Cardiac fibroblast (primary cell): ENCODE results near the gene ELANE.

Experiments used
- DNase-seq, 2 donors: peaks; one replicate each; pipeline versions ENCODE4 v3.0.0 to v3.0.0-alpha.2; 2010; ENCODE audit warnings: low read depth in 2 of 2
- H3K4me3 ChIP-seq, 2 donors: replicated peaks in 1 of 2; 1 replicate in 1 of 2; 2 replicates in 1 of 2; pipeline ENCODE4 v1.5.1; 2011; ENCODE audit warnings: low read depth in 2 of 2, low read length in 2 of 2, mild to moderate bottlenecking in 2 of 2, moderate library complexity in 1 of 2
- CTCF ChIP-seq: IDR thresholded peaks from one replicate; pipeline ENCODE4 v1.5.1; 2011; ENCODE audit warnings: low read depth, mild to moderate bottlenecking, low read length, inconsistent platforms

ELANE gene

GRCh38 chr19:811506-812048, 40.5 kb upstream of the ELANE start:
- H3K4me3 ChIP-seq, result no peak overlapping the region
- TF ChIP-seq CTCF, result no peak
- no peak for DNase-seq

- no peak for DNase-seq
- H3K4me3 ChIP-seq, result no peak overlapping the region
- no peak for TF ChIP-seq CTCF
Measured at GRCh38 chr19:812049-812746, 39.9 kb upstream of the ELANE start.

GRCh38 chr19:812747-813218, 39.3 kb upstream of the ELANE start:
- H3K4me3 ChIP-seq, result no peak overlapping the region
- no peak for DNase-seq

GRCh38 chr19:813219-814151, 38.6 kb upstream of the ELANE start:
- TF ChIP-seq CTCF, result no peak
- no peak overlapping the region for H3K4me3 ChIP-seq
- DNase-seq, result no peak

More at GRCh38 chr19:812747-813218, 39.3 kb upstream of the ELANE start:
- no peak for TF ChIP-seq CTCF

GRCh38 chr19:814152-815078, 37.7 kb upstream of the ELANE start:
- H3K4me3 ChIP-seq, result no peak overlapping the region
- no peak for TF ChIP-seq CTCF
- no peak for DNase-seq

GRCh38 chr19:815079-815774, 36.9 kb upstream of the ELANE start:
- H3K4me3 ChIP-seq, result no peak overlapping the region
- TF ChIP-seq CTCF, result no peak
- DNase-seq, result no peak
